Activated CD4-positive, alpha-beta T cell treated with anti-CD3 and anti-CD28 coated beads for 1 hour (primary cell): ENCODE results near the gene KIDINS220.

Experiments used
- DNase-seq: peaks from one replicate; pipeline ENCODE4 v3.0.0-alpha.2; 2020

Gene KIDINS220

DNA sequence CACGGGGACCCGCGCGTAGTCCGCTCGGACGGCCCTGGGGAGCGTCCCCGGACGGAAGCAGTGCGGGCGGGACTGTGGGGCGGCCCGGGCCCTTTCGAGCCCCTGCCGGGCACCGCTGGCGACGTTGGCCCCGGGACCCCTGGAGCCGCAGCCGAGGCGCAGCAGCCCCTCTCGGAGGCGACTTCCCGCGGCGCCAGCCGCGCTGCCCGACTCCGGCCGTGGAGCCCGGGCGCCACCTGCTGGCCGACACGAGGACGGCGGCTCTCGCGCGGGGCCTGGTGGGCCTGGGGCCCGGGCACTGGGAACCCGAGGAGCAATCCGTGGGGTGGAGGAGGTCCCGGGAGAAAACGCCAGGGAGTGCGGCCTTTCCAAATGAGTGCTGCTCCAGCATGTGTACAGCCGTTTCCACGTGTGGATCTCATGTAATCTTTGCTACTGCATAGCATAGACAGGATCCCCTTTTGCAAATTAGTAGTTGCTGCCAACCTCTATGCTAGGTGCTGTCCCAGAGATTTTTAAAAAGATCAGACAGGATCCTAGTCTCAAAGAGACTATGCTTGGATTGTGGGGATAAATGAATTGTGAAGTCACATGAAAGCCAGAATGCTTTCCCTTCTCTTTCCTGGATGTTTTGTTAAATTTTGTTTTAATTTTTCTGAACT, 151.6 kb downstream of the KIDINS220 start:
- DNase-seq: peak; percentile 72

DNA sequence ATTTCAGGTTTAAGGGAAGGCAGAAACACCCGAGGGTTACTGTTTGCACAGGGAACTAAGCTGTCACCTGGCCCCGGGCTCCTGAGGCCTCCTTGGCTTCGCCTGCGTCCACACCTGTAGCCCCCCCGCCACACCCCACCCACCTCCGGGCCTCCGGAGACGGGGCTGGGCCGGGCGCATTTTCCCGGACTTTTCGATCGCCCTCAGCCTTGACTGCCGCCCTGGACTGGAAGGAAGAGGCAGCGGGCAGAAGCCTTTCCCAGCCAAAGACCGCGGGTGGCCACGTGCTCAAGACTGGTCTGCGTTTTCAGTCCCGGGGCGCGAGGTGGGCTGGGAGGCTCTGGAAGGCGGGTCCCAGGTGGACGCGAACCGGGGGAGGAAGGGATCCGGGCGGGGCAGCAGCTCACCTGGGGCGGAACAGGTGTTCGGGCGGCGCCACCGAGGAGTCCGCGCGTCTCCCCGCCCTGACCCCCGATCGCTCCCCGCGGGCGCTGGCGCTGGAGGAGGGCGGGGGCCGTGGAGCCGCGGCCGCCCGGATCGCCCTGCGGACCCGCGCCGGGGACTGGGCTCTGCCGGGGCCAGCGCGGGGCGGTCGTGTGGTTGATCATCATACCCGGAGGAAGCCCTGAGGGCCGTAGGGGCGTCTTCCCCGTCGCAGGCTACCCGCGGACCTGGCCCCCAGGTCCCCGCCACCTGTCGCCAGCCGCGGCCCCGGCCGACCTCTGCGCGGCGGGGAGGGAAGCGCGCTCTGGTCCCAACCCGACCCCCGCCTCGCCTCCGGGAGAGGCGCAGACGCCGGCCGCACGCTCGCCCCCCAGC, 152.3 kb downstream of the KIDINS220 start:
- peak; percentile 12 for DNase-seq

DNA sequence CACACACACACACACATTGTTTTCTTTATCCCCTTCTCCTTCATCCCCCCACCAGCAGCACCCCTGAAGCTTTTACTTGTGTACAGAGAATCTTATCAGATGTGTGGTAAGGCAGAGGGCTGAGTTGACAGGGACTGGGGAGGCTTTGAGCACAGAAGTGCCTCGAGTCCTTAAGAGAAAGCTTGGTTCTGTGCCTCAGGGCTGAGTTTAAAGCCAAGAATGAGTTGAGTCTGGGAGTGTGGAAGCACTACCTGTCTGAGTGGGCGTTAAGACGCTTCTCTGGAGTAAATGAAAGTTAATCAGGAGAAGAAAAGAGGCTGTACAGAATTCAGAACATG, 152.9 kb downstream of the KIDINS220 start:
- no peak for DNase-seq

- peak; percentile 19 for DNase-seq
These were observed 154.4 kb downstream of the KIDINS220 start for GRCh38 chr2:8682719-8683667.

GRCh38 chr2:8681786-8682692, 155.4 kb downstream of the KIDINS220 start, which contains the start of gene ID2:
ID2 (plus strand) TSS chr2:8682056; CDS start chr2:8682166, 110 bp downstream.
- DNase-seq: peak; percentile 97

- DNase-seq: peak; percentile 37
These were observed 156.3 kb downstream of the KIDINS220 start for GRCh38 chr2:8680822-8681760.

DNA sequence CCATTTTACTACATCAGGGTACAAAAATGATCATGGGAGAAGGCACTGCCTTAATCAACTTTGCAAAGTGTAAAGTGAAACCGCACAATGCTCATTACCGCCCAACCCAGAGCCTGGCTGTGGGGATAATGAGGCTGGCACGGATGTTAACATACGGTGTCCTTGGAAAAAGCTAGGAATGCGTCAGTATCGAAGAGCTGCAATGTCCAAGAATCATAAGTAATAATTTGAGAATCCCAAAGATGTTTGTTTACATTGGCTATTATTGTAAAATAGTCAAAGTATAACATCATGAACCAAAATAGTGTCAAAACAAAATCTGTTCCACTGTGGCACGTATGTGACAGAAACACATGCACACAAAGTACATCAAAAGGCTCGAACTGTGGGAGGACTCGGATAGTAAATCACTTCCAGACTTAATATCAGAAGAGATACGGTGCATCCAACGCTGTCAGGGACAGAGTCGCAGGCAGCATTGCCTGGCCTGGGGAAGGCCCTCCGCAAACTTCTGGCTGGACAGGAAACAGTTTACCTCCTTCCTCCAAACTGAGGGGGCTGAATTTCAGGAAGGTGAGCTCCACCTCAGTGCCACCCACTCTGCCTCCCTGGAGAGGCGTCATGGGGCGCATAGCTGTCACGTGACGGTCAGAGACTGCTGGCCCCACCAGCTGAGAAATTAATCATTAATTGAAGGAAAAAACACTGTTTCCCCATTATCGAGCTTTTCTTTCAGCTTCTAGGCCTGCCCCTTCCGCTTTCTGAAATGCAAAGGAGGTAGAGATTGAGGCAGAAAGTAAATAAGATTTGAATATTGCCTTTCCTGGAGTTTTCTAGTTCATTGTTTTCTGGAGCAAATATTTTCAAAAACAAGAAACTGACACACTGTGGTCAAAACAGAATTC, 157.3 kb downstream of the KIDINS220 start:
- DNase-seq: no peak

- DNase-seq: no peak
These were observed 157.9 kb downstream of the KIDINS220 start for GRCh38 chr2:8679567-8679826.
